A673 (cell line): ENCODE measurements around the gene IFIT3. TPM values are rescaled to one million over a fixed set of nuclear protein-coding genes. Genes with fewer than 3 reads are reported as not detected.
"Not testable (repeated sequence)": the region's sequence is repeated elsewhere in the genome, so short reads cannot be mapped to it uniquely, and the experiment has no call there.

Experiments
- BruUV-seq: library from RNA; stranded (reverse); fragments of 400-500 nt; replicated peaks from 2 replicates; lab custom pipeline; 2021; lab: Mats Ljungman, UMichigan
- CTCF ChIA-PET: fragments of 300-600 bp; sonication (Branson Sonifier 250); formaldehyde crosslinking; loops from one replicate; lab custom pipeline; 2022; ENCODE audit warnings: antibody characterized with exemption; lab: Charles Lee
- POLR2A ChIA-PET: fragments of 300-600 bp; sonication (Branson Sonifier 250); formaldehyde crosslinking; loops from one replicate; lab custom pipeline; 2022; ENCODE audit warnings: antibody characterized with exemption; ENCODE audit not compliant: low non-redundant PET; lab: Charles Lee
- DNase-seq: peaks from one replicate; pipeline ENCODE4 v3.0.0-alpha.2; 2015; ENCODE audit warnings: low spot score
- H3K27ac ChIP-seq: fragments of 200-600 bp; sonication (generic); 2 replicates; pipeline ENCODE4 v1.5.1; 2016; ENCODE audit warnings: mixed run types, low read depth, mild to moderate bottlenecking, mixed read lengths, antibody characterized with exemption, low read length; ENCODE audit not compliant: poor library complexity, severe bottlenecking
- H3K27me3 ChIP-seq: fragments of 200-600 bp; sonication (generic); replicated peaks from 2 replicates; pipeline ENCODE4 v1.6.1; 2017; ENCODE audit warnings: mixed run types, low read depth, mild to moderate bottlenecking, mixed read lengths, antibody characterized with exemption, low read length; ENCODE audit not compliant: insufficient read depth, poor library complexity
- H3K36me3 ChIP-seq: fragments of 200-600 bp; sonication (generic); 2 replicates; pipeline ENCODE4 v1.6.1; 2016; ENCODE audit warnings: mixed run types, mild to moderate bottlenecking, mixed read lengths, antibody characterized with exemption, low read length; ENCODE audit not compliant: insufficient read depth, poor library complexity, severe bottlenecking
- H3K4me1 ChIP-seq: fragments of 200-600 bp; sonication (generic); 2 replicates; pipeline ENCODE4 v1.6.1; 2017; ENCODE audit warnings: mixed run types, mild to moderate bottlenecking, mixed read lengths, antibody characterized with exemption, low read length; ENCODE audit not compliant: insufficient read depth, poor library complexity, severe bottlenecking
- H3K4me3 ChIP-seq: fragments of 200-600 bp; sonication (generic); 2 replicates; pipeline ENCODE4 v1.5.1; 2016; ENCODE audit warnings: low read depth, mixed run types, mild to moderate bottlenecking, mixed read lengths, low read length; ENCODE audit not compliant: poor library complexity, severe bottlenecking
- H3K9me3 ChIP-seq: fragments of 200-600 bp; sonication (generic); 2 replicates; pipeline ENCODE4 v1.6.1; 2016; ENCODE audit warnings: mixed run types, low read depth, mild to moderate bottlenecking, mixed read lengths, antibody characterized with exemption, low read length; ENCODE audit not compliant: poor library complexity, severe bottlenecking
- CTCF ChIP-seq: fragments of 300-800, 200-600 bp; sonication (generic); conservative IDR thresholded peaks from 2 replicates; pipeline ENCODE4 v1.5.1; 2017; ENCODE audit warnings: low read depth, mild to moderate bottlenecking, antibody characterized with exemption, low read length, moderate library complexity, mixed read lengths
- EZH2 ChIP-seq: fragments of 200-600 bp; sonication (generic); IDR thresholded peaks from 2 replicates; pipeline ENCODE4 v1.6.1; 2017; ENCODE audit warnings: borderline replicate concordance, low read depth, mild to moderate bottlenecking, mixed read lengths, antibody characterized with exemption, low read length; ENCODE audit not compliant: poor library complexity, severe bottlenecking
- intact Hi-C: fragments of 100-400 bp; cut with micrococcal nuclease; formaldehyde crosslinking; loops from one replicate; pipeline ENCODE4 v1.10.0; 2022; ENCODE audit not compliant: unreplicated experiment
- total RNA-seq: library from RNA; stranded (reverse); gene quantifications from 2 replicates; pipeline ENCODE4 v1.2.3, GENCODE V29; 2021

IFIT3 gene
- total RNA-seq, 1 experiment from 2014 or later: 6.7 TPM

GRCh38 chr10:89283025-89283935, 44.5 kb upstream of the IFIT3 start:
- BruUV-seq: no TSS peak
- CTCF ChIA-PET: no interaction called here
- no peak for DNase-seq
- POLR2A ChIA-PET: no interaction called here
- Histone ChIP-seq H3K4me1 (peaks cover 14% of the 10 kb centered on the region), H3K9me3 (no peaks in the 10 kb centered on the region), H3K36me3 (no peaks in the 10 kb centered on the region), H3K27ac (no peak overlapping the region), H3K4me3 (no peak overlapping the region), H3K27me3 (no peaks in the 10 kb centered on the region)
- no peak for TF ChIP-seq EZH2
- intact Hi-C loops: no loop called here

DNA sequence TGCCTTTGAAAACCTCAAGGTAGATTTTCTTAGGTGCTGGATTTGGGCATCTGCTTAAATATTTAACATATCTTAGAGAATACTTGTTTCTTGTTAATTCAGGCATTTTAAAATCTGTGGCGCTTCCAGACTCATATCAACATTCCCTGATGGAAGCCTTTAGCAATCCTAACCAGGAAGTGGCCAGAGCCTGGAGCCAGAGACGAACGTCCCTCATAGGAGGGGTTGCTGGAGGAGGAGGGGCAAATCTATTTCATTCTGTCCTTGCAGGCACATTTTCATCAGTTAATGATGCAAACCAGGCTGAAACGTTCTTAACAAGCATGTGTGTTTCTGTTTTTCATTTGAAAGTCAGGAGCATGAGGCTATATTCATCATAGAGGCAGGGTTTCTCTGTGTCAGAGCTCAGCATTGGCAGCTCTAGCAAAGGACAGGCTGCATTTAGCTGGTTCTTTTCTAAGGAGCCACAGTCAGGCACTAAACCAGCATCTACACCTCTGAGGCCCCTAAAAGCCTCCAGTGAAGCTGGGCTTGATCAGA, 43.8 kb upstream of the IFIT3 start:
- Histone ChIP-seq H3K4me1 (peaks cover 8% of the 10 kb centered on the region), H3K9me3 (no peaks in the 10 kb centered on the region), H3K36me3 (no peaks in the 10 kb centered on the region), H3K4me3 (no peak overlapping the region), H3K27ac (no peak overlapping the region), H3K27me3 (no peaks in the 10 kb centered on the region)
- POLR2A ChIA-PET: no interaction called here
- TF ChIP-seq EZH2: no peak
- TF ChIP-seq CTCF: no peak
- CTCF ChIA-PET: no interaction called here
- no peak for DNase-seq
- intact Hi-C loops: no loop called here
- no TSS peak for BruUV-seq

DNA sequence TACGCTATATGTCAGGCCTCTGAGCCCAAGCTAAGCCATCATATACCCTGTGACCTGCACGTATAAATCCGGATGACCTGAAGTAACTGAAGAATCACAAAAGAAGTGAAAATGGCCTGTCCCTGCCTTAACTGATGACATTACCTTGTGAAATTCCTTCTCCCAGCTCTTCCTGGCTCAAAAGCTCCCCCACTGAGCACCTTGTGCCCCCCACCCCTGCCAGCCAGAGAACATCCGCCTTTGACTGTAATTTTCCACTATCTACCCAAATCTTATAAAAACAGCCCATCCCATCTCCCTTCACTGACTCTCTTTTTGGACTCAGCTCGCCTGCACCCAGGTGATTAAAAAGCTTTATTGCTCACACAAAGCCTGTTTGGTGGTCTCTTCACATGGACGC, 43.1 kb upstream of the IFIT3 start:
- H3K27ac ChIP-seq, BruUV-seq, intact Hi-C loops, DNase-seq, POLR2A ChIA-PET, H3K4me1 ChIP-seq, CTCF ChIA-PET, H3K4me3 ChIP-seq, H3K9me3 ChIP-seq, H3K36me3 ChIP-seq, H3K27me3 ChIP-seq: not testable (repeated sequence)

DNA sequence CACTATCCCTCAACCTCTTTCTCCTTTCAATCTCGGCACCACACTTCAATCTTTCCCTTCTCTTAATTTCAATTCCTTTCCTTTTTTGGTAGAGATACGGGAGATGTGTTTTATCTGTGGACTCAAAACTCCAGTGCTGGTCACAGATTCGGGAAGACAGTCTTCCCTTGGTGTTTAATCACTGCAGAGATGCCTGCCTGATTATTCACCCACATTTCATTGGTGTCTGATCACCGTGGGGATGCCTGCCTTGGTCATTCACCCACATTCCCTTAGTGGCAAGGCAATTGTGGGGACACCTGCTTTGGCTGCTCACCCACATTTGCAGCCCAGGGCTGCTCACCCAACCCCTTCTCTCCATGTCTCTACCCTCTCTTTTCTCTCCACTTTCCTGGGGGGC, 42.5 kb upstream of the IFIT3 start:
- H3K36me3 ChIP-seq, H3K4me1 ChIP-seq, H3K4me3 ChIP-seq, H3K27me3 ChIP-seq, BruUV-seq, CTCF ChIA-PET, intact Hi-C loops, H3K9me3 ChIP-seq, POLR2A ChIA-PET, DNase-seq, H3K27ac ChIP-seq: not testable (repeated sequence)
